Fibroblast of skin of back (primary cell): ENCODE data around the gene DCDC2.
A peak's percentile ranks its signal among the peaks of the same experiment; 100 is the strongest.
"Not testable (repeated sequence)": the region's sequence is repeated elsewhere in the genome, so short reads cannot be mapped to it uniquely, and the experiment has no call there.

Experiments
- DNase-seq: peaks from one replicate; pipeline ENCODE4 v3.0.0-alpha.2; 2013

DCDC2 gene

DNA sequence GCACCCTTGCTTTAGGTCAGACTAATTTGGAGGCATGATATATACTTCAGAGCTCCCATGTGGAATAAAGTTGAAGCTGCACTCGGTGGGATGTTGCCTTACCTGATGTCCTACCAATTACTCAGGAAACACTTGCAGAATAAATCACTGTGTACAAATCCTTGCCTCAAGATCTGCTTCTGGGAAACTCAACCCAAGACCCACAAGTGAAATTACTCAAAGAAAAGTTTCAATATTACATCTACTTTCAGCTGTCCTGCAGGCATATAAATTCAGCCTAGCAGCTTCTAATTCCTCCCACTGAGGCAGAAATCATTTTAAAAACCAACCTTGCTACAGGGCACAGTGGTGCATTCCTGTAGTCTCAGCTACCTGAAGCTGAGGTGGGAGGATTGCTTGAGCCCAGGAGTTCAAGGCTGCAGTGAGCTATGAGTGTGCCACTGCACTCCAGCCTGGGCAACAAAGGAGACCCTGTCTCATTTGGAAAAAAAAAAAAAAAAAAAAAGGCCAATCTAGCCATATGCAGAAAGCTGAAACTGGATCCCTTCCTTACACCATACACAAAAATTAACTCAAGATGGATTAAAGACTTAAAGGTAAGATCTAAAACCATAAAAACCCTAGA, 20.7 kb upstream of the DCDC2 start:
- no peak for DNase-seq

DNA sequence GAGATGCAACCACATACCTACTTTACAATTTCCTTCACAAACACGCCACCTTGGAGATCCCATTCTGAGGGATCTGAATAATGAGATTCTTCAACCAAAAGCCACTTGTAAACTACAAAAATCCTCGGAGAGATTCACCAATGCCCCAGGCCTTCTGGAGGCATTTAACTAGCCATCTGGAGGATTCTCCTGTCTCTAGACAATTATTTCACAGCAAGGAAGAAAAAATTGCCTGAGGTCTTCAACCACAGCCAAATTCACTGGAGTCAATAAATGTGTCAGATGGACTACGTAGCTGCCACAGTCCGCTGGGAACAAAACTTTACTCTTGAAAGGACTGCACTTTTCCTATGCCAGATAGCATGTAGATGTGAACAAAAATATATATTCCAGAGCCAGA, 19.0 kb upstream of the DCDC2 start:
- DNase-seq: no peak

DNA sequence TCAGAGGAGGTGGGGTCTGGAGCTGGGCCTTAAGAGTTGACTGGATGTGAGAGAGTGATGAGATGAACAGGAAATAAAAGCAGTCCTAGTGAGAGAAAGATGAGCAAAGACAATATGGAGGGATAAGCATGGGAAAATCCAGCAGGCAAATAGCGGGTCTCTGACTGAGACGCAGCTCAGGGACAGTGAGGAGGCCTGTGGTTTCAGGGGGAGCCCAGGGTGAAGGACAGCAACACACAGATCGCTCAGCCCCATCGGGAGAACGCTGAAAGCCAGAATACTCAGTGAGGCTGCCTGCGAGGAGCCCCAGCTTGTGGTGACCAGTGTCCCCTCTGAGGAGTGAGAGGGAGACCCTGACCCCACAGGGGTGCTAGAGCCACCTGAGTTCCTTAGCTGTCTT, 16.8 kb upstream of the DCDC2 start:
- DNase-seq: no peak

DNA sequence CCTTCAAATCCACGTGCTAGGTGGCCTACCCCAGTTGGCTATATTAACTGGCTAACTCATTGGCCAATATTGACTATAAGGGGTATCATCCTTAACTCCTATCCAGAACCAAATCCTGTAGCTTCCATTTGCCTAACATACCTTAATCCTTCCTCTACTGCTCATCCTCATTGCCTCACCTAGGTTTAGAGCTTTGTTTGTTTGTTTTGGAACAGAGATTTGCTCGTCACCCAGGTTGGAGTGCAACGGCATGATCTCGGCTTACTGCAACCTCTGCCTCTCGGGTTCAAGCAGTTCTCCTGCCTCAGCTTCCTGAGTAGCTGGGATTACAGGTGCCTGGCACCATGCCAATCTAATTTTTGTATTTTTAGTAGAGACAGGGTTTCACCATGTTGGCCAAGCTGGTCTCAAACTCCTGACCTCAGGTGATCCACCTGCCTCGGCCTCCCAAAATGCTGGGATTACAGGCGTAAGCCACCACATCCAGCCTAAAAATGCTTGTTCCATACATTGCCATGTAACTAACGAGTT, 7.3 kb upstream of the DCDC2 start:
- DNase-seq: not testable (repeated sequence)

DNA sequence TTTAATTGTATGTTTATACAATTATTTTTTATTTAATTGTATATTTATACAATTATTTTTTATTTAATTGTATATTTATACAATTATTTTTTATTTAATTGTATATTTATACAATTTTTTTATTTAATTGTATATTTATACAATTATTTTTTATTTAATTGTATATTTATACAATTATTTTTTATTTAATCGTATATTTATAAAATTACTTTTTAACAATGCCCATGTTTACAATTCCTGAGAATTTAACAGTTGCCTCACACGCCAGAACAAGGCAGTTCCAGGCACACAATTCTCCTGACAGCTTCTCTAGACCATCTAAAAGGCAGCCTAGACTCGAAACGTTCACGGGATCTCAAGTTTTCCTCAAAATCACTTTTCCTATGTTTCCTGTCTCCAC, 4.5 kb upstream of the DCDC2 start:
- not testable (repeated sequence) for DNase-seq

DNA sequence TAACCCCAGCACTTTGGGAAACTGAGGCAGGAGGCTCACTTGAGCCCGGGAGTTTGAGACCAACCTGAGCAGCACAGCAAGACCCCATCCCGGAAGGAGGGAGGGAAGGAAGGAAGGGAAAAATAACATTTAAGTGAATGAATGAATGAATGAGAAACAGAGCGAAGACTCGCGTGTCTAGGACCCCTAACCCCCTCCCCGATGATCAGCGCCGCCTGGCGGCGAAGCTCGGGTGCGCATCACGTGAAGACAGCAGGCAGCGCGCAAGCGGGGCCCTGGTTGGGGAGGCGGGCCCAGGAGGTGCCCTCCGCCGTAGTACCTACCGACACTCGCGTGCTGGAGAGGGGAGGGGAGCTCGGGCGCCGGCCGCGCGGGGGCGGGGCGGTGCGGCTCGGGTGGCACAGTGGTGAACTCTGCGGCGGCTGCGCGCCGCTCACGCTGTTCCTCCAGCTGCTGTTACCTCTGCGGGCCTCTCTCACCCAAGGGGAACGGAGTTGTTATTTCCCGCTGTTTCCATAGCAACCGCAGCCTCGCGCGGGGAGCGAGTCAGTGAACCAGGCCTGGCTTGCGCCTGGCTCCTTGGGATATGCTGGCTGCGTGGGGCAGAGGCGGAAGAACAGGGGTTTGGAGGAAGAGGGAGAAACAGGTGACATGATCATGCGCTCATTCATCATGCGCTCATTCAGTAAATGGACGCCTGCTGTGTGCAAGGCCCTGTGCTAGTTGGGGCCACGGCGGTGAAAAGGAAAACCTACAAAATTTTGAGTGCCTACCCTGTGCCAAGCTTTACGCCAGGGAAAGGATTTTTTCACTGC, 2.0 kb upstream of the DCDC2 start:
- peak; percentile 65 for DNase-seq

DNA sequence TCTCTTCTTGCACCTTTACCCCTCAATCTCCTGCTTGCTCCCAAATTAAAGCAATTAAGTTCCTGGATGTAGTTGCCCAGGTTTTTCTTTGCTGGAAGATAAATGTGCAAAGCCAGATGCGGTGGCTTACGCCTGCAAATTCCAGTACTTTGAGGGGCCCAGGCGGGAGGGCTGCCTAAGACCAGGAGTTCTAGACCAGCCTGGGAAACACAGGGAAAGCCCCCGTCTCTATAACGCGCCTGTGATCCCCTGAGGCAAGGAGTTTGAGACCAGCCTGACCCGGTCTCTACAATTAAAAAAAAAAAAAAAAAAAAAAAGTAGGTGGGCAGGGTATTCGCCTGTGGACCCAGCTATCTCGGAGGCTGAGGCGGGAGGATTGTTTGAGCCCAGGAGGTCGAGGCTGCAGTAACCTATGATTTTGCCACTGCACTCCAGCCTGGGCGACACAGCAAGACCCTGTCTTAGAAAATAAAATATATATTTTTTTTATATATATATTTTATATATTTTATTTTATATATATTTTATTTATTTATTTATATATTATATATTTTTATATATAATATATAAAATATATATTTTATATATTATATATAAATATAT, 461 bp upstream of the DCDC2 start:
- DNase-seq: no peak

DNA sequence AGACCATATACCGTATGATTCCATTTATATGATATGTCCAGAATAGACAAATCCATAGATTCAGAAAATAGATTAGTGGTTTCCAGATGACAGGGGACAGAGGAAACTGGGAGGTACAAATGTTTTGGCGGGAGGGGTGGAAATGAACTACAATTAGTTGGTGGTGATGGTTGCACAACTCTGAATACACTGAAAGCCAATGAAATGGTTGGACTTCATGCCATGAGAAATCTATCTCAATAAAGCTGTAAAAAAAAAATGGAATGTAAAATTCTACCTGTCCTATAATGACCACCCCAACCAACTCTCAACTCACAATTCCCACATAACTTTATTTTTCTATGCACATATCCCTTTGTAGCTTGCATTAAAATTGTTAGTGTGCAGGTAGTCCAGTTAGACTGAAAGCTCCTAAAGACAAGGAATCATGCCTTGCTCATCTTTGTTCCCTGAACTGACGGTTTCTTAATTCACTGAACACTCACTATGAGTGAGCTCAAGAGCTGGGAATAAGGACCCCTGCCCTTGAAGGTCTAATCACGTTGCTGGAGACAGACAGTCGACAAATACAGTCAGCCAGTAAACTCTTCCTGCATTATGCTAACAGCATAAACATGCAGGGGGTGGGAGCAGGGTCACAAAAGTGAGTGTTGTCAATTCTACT, 1.4 kb downstream of the DCDC2 start:
- no peak for DNase-seq

DNA sequence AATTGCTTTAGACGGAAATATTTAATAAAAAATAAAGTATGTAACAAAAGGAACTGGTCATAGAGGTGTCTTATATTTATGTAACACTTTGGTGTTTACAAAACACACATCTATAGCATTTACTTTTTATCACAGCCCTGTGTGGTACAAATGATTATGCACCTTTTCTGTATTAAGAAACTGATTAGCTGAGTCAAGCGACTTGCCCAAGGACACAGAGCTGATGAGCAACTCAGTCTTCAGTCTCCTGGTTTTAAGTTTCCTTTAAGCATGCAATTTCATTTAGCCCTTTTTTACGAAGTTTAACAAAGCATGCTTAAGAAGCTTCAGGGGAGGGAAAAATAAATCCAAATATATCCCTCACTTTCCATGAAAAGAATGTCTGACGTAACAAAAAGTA, 2.5 kb downstream of the DCDC2 start:
- DNase-seq: no peak

DNA sequence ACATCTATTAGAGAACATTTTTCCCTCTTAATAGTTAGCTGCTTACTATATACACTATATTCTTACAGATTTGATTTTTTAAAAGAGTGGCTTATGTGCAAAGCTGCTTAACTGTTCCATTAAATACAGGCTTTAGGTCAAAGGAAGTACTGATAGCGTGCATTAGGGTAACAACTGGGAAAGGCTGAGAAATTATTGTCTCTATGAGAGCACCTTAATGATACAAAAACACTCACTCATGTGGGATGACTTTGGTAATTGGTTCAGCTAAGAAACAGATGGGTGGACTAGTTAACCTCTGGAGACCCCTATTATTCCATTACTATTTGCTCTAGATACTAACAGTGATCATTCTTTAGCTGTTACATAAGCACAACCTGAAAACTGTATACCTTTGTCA, 4.0 kb downstream of the DCDC2 start:
- no peak for DNase-seq

DNA sequence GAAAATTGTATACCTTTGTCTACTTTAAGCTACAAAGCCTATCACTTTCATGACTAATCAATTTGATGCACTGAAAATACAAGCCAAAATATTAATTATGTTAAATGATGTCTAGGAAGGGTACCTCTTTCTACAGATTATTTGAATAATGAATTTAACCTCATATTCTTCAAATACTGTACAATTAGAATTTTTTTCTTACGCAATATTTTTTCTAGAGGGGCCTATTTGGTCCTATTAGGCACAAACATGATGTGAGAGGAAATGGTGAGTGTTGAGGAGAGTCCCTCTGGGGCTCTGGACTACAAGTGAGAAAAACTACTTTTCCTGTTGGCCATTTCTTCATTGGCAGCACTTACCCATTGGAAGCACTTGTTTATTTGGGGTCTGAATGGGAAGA, 5.4 kb downstream of the DCDC2 start:
- DNase-seq: no peak

DNA sequence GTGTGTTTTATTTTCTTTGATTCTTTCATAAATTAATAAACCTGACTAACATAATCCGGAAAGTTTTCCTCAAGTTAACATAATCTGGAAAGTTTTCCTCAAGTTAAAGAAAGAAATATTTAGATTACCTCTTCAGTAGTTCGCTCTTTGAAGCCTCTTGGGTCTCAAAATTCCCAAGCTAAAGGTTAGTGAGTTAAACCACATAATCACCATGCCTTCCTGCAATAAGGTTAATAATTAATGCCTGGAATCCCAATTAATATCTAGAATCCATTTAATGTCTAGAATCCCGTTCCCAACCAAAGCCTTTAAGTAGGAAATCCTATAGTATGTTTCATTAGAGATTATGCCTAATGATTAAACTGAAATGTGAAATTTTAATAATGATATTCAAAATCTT, 12.9 kb downstream of the DCDC2 start:
- no peak for DNase-seq

DNA sequence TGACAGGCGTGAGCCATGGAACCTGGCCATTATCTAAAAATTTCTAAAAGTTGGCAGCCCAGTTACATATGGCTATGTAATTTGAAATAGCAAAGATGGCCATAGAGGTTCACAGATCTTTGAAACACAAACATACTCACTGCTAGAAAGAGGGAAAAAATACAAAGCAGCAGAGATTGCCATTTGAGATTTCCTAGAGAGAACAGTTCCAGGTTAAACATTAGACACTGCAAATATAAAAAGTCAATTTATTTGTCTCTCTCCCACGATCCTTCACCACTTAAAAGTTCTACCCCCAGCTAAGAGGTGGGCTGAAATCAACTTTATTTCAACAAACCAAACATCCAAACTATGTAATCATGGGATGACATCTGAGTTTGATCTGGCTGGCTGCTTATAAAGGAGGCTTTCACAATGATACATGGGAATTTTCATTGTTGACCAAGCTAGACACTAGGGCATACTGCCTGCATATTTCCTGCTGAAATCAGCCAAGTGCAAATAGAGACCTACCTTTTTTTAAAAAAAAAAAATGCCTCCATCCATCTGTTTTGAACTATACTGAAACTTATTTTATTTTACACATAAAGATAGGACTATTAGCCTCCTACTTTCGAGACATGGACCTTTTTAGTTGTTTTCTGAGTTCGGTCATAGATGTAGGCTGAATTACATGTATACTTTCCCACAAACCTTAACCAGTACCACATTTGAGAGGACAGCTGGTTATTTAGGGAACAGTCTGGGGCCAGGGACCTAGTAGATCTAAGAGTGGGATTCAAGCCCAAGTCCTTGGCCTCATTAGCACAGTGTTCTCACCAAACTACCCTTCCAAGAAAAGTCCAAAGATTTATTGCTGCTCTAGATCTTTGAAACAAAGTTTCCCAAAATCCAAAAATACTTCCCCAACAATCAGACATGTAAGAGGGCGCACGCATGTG, 16.6 kb downstream of the DCDC2 start:
- no peak for DNase-seq

DNA sequence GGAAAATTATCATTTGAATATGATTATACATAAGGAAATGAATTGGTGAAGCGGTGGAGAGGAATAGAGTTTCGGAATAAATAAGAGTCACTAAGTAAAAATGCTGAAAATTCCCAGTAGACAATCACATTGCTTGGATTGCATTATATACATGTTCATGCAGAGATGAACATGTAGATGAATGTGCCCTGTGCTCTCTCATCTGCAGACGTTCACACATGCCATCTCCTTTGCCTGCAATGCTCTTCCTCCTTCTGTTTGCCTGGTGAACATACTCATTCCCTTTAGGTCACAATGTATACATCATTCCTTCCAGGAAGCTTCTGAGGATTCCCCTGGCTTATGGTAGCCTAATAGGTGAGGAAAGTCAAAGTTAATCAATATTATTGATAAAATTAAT, 17.9 kb downstream of the DCDC2 start:
- no peak for DNase-seq

DNA sequence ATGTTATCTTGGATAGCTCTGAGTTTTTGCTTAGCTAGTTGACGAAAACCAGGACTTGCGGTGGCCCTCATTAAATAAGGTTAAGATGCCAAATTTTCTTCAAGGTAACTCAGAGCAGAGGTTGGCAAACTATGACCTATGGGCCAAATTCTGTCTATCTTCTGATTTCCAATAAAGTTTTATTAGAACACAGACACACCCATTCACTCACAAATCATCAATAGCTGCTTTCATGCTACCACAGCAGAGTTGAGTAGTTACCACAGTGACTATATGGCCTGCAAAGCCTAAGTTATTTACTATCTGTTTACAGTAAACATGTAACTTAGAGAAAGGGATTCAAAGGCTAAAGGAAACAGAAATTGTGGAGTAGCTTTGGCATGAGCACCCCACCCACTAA, 23.6 kb downstream of the DCDC2 start:
- DNase-seq: no peak

DNA sequence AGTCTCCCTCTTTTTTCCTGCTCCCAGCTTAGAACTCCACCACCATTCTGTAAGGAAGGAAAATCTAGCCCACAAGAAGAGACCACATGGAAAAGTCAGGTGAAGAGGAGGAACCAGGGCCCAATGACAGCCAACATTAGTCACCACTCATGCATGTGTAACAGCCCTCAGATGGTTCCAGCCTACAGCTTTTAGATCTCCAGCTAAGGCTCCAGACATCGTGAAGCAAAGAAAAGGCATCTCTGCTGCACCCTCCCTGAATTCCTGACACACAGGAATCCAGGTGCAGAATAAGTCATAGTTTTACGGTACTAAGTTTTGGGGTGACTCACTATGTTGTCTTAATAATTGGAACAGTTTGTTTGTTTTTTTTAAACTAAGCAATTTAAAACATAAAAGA, 25.5 kb downstream of the DCDC2 start:
- DNase-seq: no peak

DNA sequence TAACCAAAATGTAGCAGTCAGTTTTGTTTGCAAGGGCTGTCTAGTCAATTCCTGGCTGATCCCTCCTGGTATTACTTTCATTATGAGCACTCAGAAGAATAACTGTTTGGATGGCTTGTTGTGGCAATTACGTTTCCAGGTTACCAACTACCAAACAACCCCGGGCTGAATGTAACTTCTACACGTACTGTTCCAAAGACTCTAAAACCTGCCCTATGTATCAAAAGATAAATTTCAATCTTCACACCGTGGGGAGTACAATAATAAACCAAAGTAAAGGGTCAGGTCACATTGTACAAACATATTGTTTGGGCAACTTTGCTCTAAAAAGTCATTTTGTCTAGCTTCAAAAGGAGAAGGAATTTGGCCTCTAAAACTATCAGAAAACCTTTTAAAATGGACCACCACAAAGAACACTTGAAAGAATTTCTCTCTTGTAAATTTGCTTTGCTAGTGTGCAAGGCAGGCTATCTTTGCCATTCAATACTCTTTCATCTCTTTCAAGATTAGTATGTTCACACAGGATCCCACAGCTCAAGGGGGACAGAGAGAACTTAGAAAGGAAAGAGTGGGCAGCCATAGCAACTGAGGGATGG, 27.6 kb downstream of the DCDC2 start:
- no peak for DNase-seq

DNA sequence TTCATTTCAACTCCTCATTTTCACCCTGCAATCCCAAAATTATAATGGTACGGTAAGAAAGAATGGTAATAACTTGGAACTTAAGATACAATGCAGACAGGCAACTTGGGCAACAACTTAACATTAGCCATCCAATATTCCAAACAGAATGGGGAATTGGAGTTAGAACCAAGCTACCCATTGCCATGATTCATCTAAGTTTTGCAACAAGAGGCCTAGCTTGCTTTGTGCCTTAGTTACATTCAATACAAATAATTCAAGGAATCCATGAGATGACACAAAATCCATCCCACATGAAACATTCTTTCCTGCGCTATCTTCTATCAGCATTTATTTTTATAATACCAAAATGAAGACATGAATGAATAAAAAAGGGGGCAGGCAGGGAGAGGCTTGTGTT, 28.4 kb downstream of the DCDC2 start:
- no peak for DNase-seq

DNA sequence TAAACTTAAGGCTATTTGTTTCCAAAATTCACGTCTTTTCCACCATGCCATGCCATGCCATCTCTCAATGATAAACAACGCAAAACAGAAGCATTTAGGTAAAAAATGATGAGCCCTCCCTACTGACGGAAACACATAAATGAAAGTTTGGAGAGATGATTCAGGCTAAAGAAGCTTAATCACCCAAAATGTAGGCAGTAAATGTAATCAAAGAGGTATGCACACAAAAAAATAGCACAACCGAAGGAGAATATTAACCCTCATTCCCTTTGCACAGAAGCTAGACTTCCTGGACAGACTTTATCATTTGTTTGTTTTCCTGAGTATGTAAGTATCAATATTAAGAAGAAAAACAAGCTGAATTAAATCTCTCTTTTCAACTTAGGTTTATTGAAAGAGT, 28.8 kb downstream of the DCDC2 start:
- DNase-seq: no peak

DNA sequence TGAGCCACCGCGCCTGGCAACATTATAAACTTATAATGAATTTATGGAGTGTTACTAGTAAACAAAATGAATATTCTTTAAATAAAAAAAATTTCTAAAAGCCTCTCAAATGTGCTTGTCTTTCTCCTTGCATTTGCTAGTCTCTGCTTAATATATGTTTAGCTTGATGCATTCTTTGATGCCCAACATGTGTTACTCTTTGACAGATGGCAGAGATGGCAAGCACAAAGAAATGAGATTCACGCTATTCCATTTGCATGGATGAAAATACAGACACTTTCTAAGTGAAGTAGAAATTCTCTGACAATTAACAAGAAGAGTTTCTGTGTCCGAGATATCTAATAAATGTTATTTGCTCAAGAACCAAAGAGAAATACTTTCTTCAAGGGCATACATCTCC, 30.1 kb downstream of the DCDC2 start:
- no peak for DNase-seq

DNA sequence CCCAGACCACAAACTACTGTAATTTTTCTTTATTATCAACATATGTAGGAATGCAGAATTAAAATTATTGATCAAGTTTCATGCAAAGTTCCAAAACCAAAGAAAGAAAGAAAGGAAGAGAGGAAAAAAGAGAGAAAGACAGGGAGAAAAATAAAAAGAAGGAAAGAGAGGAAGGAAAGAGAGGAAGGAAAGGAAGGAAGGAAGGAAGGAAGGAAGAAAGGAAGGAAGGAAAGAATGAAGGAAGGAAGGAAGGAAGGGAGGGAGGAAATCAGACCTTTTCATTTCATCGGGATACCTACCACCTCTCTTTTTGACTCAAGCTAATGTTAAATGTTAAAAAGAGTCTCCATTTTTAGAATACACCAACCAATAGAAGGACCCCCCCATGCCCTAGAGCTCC, 31.9 kb downstream of the DCDC2 start:
- DNase-seq: no peak

DNA sequence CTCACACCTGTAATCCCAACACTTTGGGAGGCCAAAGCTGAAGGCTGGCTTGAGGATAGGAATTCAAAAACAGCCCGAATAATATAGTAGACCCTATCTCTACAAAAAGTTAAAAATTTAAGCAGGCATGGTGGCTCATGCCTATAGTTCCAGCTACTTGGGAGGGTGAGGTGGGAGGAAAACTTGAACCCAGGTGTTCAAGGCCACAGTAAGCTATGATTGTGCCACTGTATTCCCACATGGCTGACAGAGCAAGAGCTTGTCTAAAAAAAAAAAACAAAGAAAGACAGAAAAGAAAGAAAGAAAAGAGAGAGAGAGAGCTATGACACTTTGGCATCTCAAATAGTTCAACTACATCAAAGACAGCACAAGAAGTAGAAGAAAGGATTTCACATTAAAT, 33.2 kb downstream of the DCDC2 start:
- DNase-seq: no peak
